Measurements from ENCODE around the gene NUBP2.

NUBP2 gene

GRCh38 chr16:1779741-1780676 lies 2.8 kb upstream of the NUBP2 start:
- no peak for DNase-seq (ENCODE audit: low read depth)
- no peak for TF ChIP-seq CTCF (conservative IDR thresholded peaks at IDR 0.05; ENCODE audit: control insufficient read depth, insufficient read depth, low read depth, low read length)
- H3K4me3 ChIP-seq (ENCODE audit: control insufficient read depth, low read depth, low read length), result no peak overlapping the region

GRCh38 chr16:1780677-1781072 lies 2.1 kb upstream of the NUBP2 start:
- no peak for DNase-seq (ENCODE audit: low read depth)
- no peak for TF ChIP-seq CTCF (conservative IDR thresholded peaks at IDR 0.05; ENCODE audit: control insufficient read depth, insufficient read depth, low read depth, low read length)
- no peak overlapping the region for H3K4me3 ChIP-seq (ENCODE audit: control insufficient read depth, low read depth, low read length)

GRCh38 chr16:1781254-1781653 lies 1.5 kb upstream of the NUBP2 start:
- TF ChIP-seq CTCF (conservative IDR thresholded peaks at IDR 0.05; ENCODE audit: control insufficient read depth, insufficient read depth, low read depth, low read length), result no peak
- peak overlapping the region; percentile 65 for H3K4me3 ChIP-seq (ENCODE audit: control insufficient read depth, low read depth, low read length)

GRCh38 chr16:1781758-1782407 lies 877 bp upstream of the NUBP2 start:
- peak overlapping the region; percentile 65 for H3K4me3 ChIP-seq (ENCODE audit: control insufficient read depth, low read depth, low read length)
- no peak for DNase-seq (ENCODE audit: low read depth)
- TF ChIP-seq CTCF (conservative IDR thresholded peaks at IDR 0.05; ENCODE audit: control insufficient read depth, insufficient read depth, low read depth, low read length), result no peak

More at GRCh38 chr16:1781254-1781653, 1.5 kb upstream of the NUBP2 start:
- DNase-seq (ENCODE audit: low read depth), result no peak

GRCh38 chr16:1784977-1785845 lies 2.5 kb downstream of the NUBP2 start:
- H3K4me3 ChIP-seq (ENCODE audit: control insufficient read depth, low read depth, low read length), result no peak overlapping the region
- TF ChIP-seq CTCF (conservative IDR thresholded peaks at IDR 0.05; ENCODE audit: control insufficient read depth, insufficient read depth, low read depth, low read length), result no peak
- DNase-seq (ENCODE audit: low read depth), result no peak

GRCh38 chr16:1785846-1786170 lies 3.0 kb downstream of the NUBP2 start:
- no peak overlapping the region for H3K4me3 ChIP-seq (ENCODE audit: control insufficient read depth, low read depth, low read length)
- DNase-seq (ENCODE audit: low read depth), result no peak
- no peak for TF ChIP-seq CTCF (conservative IDR thresholded peaks at IDR 0.05; ENCODE audit: control insufficient read depth, insufficient read depth, low read depth, low read length)
